WTC11 (cell line): Measurements from ENCODE around the gene BTBD17. TPM values are rescaled to one million over a fixed set of nuclear protein-coding genes. Genes with fewer than 3 reads are reported as not detected.

Experiments used
- ATAC-seq: fragments of 200-7000 bp; cut with Tn5 transposase; 2 replicates; pipeline ENCODE4 v1.10.0; 2021; ENCODE audit warnings: mild to moderate bottlenecking, moderate library complexity
- CTCF ChIA-PET: fragments of 300-600 bp; sonication (Branson Sonifier 250); formaldehyde crosslinking; loops from one replicate; lab custom pipeline; 2021; ENCODE audit warnings: antibody characterized with exemption; lab: Charles Lee
- POLR2A ChIA-PET: fragments of 350-600 bp; sonication (Branson Sonifier 250); formaldehyde crosslinking; loops from one replicate; lab custom pipeline; 2021; ENCODE audit warnings: antibody characterized with exemption; lab: Charles Lee
- DNase-seq: peaks from one replicate; pipeline ENCODE4 v3.0.0; 2021; ENCODE audit warnings: low spot score
- H3K27ac Mint-ChIP-seq: 2 replicates; pipeline ENCODE4 v1.8.0; 2021; ENCODE audit warnings: mixed read lengths
- H3K27me3 Mint-ChIP-seq: 2 replicates; pipeline ENCODE4 v1.8.0; 2021; ENCODE audit warnings: low read depth, mild to moderate bottlenecking, moderate library complexity, mixed read lengths
- H3K36me3 Mint-ChIP-seq: 2 replicates; pipeline ENCODE4 v1.8.0; 2021; ENCODE audit warnings: mixed read lengths
- H3K4me1 Mint-ChIP-seq: 2 replicates; pipeline ENCODE4 v1.8.0; 2022; ENCODE audit warnings: mixed read lengths
- H3K4me3 Mint-ChIP-seq: 2 replicates; pipeline ENCODE4 v1.8.0; 2021; ENCODE audit warnings: mild to moderate bottlenecking, moderate library complexity, mixed read lengths
- H3K9me3 Mint-ChIP-seq: 2 replicates; pipeline ENCODE4 v1.8.0; 2021; ENCODE audit warnings: mixed read lengths
- ATF2 ChIP-seq: sonication (generic); formaldehyde crosslinking; IDR thresholded peaks from 2 replicates; pipeline ENCODE4 v1.8.1; 2022; ENCODE audit warnings: low read depth, missing genetic modification reagents, borderline replicate concordance
- ATF3 ChIP-seq: sonication (generic); formaldehyde crosslinking; conservative IDR thresholded peaks from 2 replicates; pipeline ENCODE4 v1.8.1; 2022; ENCODE audit warnings: mild to moderate bottlenecking, missing genetic modification reagents
- CDX4 ChIP-seq: fragments of 250-450 bp; sonication (Bioruptor Pico); IDR thresholded peaks from 2 replicates; pipeline ENCODE4 v1.9.0; 2021; ENCODE audit warnings: moderate library complexity, mild to moderate bottlenecking, inconsistent platforms, borderline replicate concordance
- E2F4 ChIP-seq: sonication (generic); formaldehyde crosslinking; IDR thresholded peaks from 2 replicates; pipeline ENCODE4 v1.8.1; 2022; ENCODE audit warnings: low read depth, mild to moderate bottlenecking, moderate library complexity, missing genetic modification reagents, borderline replicate concordance
- FOXJ3 ChIP-seq: sonication (generic); formaldehyde crosslinking; IDR thresholded peaks from 2 replicates; pipeline ENCODE4 v1.9.0; 2021; ENCODE audit warnings: missing genetic modification reagents, mild to moderate bottlenecking, borderline replicate concordance
- FOXP4 ChIP-seq: sonication (generic); formaldehyde crosslinking; IDR thresholded peaks from 2 replicates; pipeline ENCODE4 v1.8.0; 2022; ENCODE audit warnings: mild to moderate bottlenecking, missing genetic modification reagents
- HMGA2 ChIP-seq: fragments of 250-450 bp; sonication (Bioruptor Pico); IDR thresholded peaks from 2 replicates; pipeline ENCODE4 v1.4.0; 2021; ENCODE audit warnings: mild to moderate bottlenecking, moderate library complexity
- IRF2 ChIP-seq: sonication (generic); formaldehyde crosslinking; IDR thresholded peaks from 2 replicates; pipeline ENCODE4 v1.8.0; 2022; ENCODE audit warnings: low read depth, missing genetic modification reagents, borderline replicate concordance
- NFE2L1 ChIP-seq: sonication (generic); formaldehyde crosslinking; IDR thresholded peaks from 2 replicates; pipeline ENCODE4 v1.8.1; 2023; ENCODE audit warnings: missing genetic modification reagents
- NR3C1 ChIP-seq: sonication (generic); formaldehyde crosslinking; conservative IDR thresholded peaks from 2 replicates; pipeline ENCODE4 v1.8.1; 2023; ENCODE audit warnings: low read depth, mild to moderate bottlenecking, missing genetic modification reagents
- SP1 ChIP-seq: sonication (generic); formaldehyde crosslinking; conservative IDR thresholded peaks from 2 replicates; pipeline ENCODE4 v1.8.1; 2022; ENCODE audit warnings: missing genetic modification reagents
- TCF7 ChIP-seq: sonication (generic); formaldehyde crosslinking; IDR thresholded peaks from 2 replicates; pipeline ENCODE4 v1.8.0; 2022; ENCODE audit warnings: mild to moderate bottlenecking, low read depth, missing genetic modification reagents, moderate library complexity
- TP53 ChIP-seq: sonication (generic); formaldehyde crosslinking; IDR thresholded peaks from 2 replicates; pipeline ENCODE4 v1.8.1; 2023; ENCODE audit warnings: mild to moderate bottlenecking, missing genetic modification reagents
- ZNF138 ChIP-seq: sonication (generic); formaldehyde crosslinking; conservative IDR thresholded peaks from 2 replicates; pipeline ENCODE4 v1.8.1; 2022; ENCODE audit warnings: mild to moderate bottlenecking, moderate library complexity, missing genetic modification reagents
- ZNF317 ChIP-seq: sonication (generic); formaldehyde crosslinking; IDR thresholded peaks from 2 replicates; pipeline ENCODE4 v1.8.1; 2023; ENCODE audit warnings: low read depth, mild to moderate bottlenecking, moderate library complexity, missing genetic modification reagents, borderline replicate concordance
- ZNF396 ChIP-seq: fragments of 250-450 bp; sonication (Bioruptor Pico); IDR thresholded peaks from 2 replicates; pipeline ENCODE4 v1.8.0; 2021; ENCODE audit warnings: mild to moderate bottlenecking, moderate library complexity, borderline replicate concordance
- ZNF425 ChIP-seq: fragments of 250-450 bp; sonication (Bioruptor Pico); conservative IDR thresholded peaks from 2 replicates; pipeline ENCODE4 v1.9.0; 2021; ENCODE audit warnings: mild to moderate bottlenecking
- total RNA-seq: library from RNA; stranded (reverse); gene quantifications from 3 replicates; pipeline ENCODE4 v1.2.3, GENCODE V29; 2021

BTBD17 gene
- total RNA-seq, 1 experiment from 2014 or later: 0.94 TPM

- ATAC-seq: no peak
- Mint-ChIP-seq H3K4me1 (peaks cover 6% of the 10 kb centered on the region; the same call in 1 of the 2 replicates), H3K4me3 (no peak overlapping the region)
These were observed 16.0 kb downstream of the BTBD17 start for GRCh38 chr17:74345433-74346241.

GRCh38 chr17:74344658-74345057, 17.0 kb downstream of the BTBD17 start:
- CTCF ChIA-PET: interaction anchor here (1.0 to 1.1 kb wide), 2 partner anchors 24 to 43 kb away, joined by 3 read pairs; no protein-coding TSS in a partner anchor
- H3K27ac Mint-ChIP-seq: no peak overlapping the region
- no peak for DNase-seq
- H3K27me3 Mint-ChIP-seq: peaks cover 7% of the 10 kb centered on the region
- no peak overlapping the region for H3K4me3 Mint-ChIP-seq
- POLR2A ChIA-PET: no interaction called here
- ATAC-seq: no peak
- no peaks in the 10 kb centered on the region for H3K9me3 Mint-ChIP-seq
- peaks cover 6% of the 10 kb centered on the region; the same call in 1 of the 2 replicates for H3K4me1 Mint-ChIP-seq
- TF ChIP-seq ZNF317 (CRISPR knock-in tag) (no peak), FOXJ3 (CRISPR knock-in tag) (no peak), ATF2 (CRISPR knock-in tag) (no peak)
- no peaks in the 10 kb centered on the region for H3K36me3 Mint-ChIP-seq

More at GRCh38 chr17:74345433-74346241, 16.0 kb downstream of the BTBD17 start:
- no peaks in the 10 kb centered on the region for H3K36me3 Mint-ChIP-seq
- POLR2A ChIA-PET: no interaction called here
- TF ChIP-seq ZNF396 (CRISPR knock-in tag) (no peak), E2F4 (CRISPR knock-in tag) (no peak), IRF2 (CRISPR knock-in tag) (no peak), FOXP4 (CRISPR knock-in tag) (no peak), ATF3 (no peak), SP1 (CRISPR knock-in tag) (no peak), TCF7 (CRISPR knock-in tag) (no peak), NFE2L1 (no peak), TP53 (CRISPR knock-in tag) (no peak), ZNF138 (no peak), CDX4 (CRISPR knock-in tag) (no peak), NR3C1 (CRISPR knock-in tag) (no peak), HMGA2 (CRISPR knock-in tag) (no peak), ZNF425 (CRISPR knock-in tag) (no peak)
- CTCF ChIA-PET: interaction anchor here (1.2 to 1.8 kb wide), 4 partner anchors 10 to 45 kb away, joined by 3 to 5 read pairs (median 4); no protein-coding TSS in a partner anchor
- H3K27ac Mint-ChIP-seq: no peak overlapping the region
- no peak for DNase-seq
- H3K27me3 Mint-ChIP-seq: peaks cover 17% of the 10 kb centered on the region
- no peaks in the 10 kb centered on the region for H3K9me3 Mint-ChIP-seq
